Renal cortical epithelial cell (primary cell): Measurements from ENCODE around the gene MTUS2. TPM values are rescaled to one million over a fixed set of nuclear protein-coding genes. Genes with fewer than 3 reads are reported as not detected.
"Not testable (repeated sequence)": the region's sequence is repeated elsewhere in the genome, so short reads cannot be mapped to it uniquely, and the experiment has no call there.

ENCODE experiments used
- DNase-seq: peaks from one replicate; pipeline ENCODE4 v3.0.0-alpha.2; 2011; ENCODE audit warnings: low read depth
- total RNA-seq: library from RNA; depleted of rRNA; stranded (reverse); fragments of >200 nt; gene quantifications from 2 replicates; pipeline ENCODE4 v1.2.3, GENCODE V29; 2014

The MTUS2 gene
- total RNA-seq, 1 donor from 2014 or later = under 0.01 TPM

- no peak for DNase-seq
Observed at GRCh38 chr13:28958018-28958417, 137.9 kb downstream of the MTUS2 start.

- no peak for DNase-seq
Observed at GRCh38 chr13:28958441-28958840, 138.3 kb downstream of the MTUS2 start.

- no peak for DNase-seq
Observed at GRCh38 chr13:28964052-28964451, 143.9 kb downstream of the MTUS2 start.

GRCh38 chr13:28964803-28965202 lies 144.7 kb downstream of the MTUS2 start:
- no peak for DNase-seq

- no peak for DNase-seq
Observed at GRCh38 chr13:28967029-28967915, 147.1 kb downstream of the MTUS2 start.

GRCh38 chr13:28976195-28976594 lies 156.1 kb downstream of the MTUS2 start:
- no peak for DNase-seq

- DNase-seq = no peak
Observed at GRCh38 chr13:28976636-28977035, 156.5 kb downstream of the MTUS2 start.

GRCh38 chr13:28978574-28978973 lies 158.4 kb downstream of the MTUS2 start:
- DNase-seq = no peak

- no peak for DNase-seq
Observed at GRCh38 chr13:28981530-28981929, 161.4 kb downstream of the MTUS2 start.

GRCh38 chr13:28983641-28984040 lies 163.5 kb downstream of the MTUS2 start:
- no peak for DNase-seq

- no peak for DNase-seq
Observed at GRCh38 chr13:28984326-28984725, 164.2 kb downstream of the MTUS2 start.

- no peak for DNase-seq
Observed at GRCh38 chr13:28984825-28985224, 164.7 kb downstream of the MTUS2 start.

- not testable (repeated sequence) for DNase-seq
Observed at GRCh38 chr13:28990378-28990777, 170.2 kb downstream of the MTUS2 start.

- no peak for DNase-seq
Observed at GRCh38 chr13:28991764-28992163, 171.6 kb downstream of the MTUS2 start.

- no peak for DNase-seq
Observed at GRCh38 chr13:29000826-29001225, 180.7 kb downstream of the MTUS2 start.

GRCh38 chr13:29005035-29005762 lies 185.1 kb downstream of the MTUS2 start:
- DNase-seq = no peak

- no peak for DNase-seq
Observed at GRCh38 chr13:29005763-29006120, 185.6 kb downstream of the MTUS2 start.

GRCh38 chr13:29006359-29006850 lies 186.3 kb downstream of the MTUS2 start:
- DNase-seq = no peak

- no peak for DNase-seq
Observed at GRCh38 chr13:29008296-29008695, 188.2 kb downstream of the MTUS2 start.

- no peak for DNase-seq
Observed at GRCh38 chr13:29020314-29020713, 200.2 kb downstream of the MTUS2 start.

- DNase-seq = no peak
Observed at GRCh38 chr13:29021311-29021710, 201.2 kb downstream of the MTUS2 start.

GRCh38 chr13:29021717-29022116 lies 201.6 kb downstream of the MTUS2 start:
- no peak for DNase-seq

GRCh38 chr13:29022410-29022809 lies 202.3 kb downstream of the MTUS2 start:
- DNase-seq = no peak
